HepG2 (cell line): ENCODE results near the gene PDCD11. TPM values are rescaled to one million over a fixed set of nuclear protein-coding genes. Genes with fewer than 3 reads are reported as not detected.
A peak's percentile ranks its signal among the peaks of the same experiment; 100 is the strongest.

Source experiments
- BCLAF1 ChIP-seq: fragments of 450-650 bp; IDR thresholded peaks from 2 replicates; pipeline ENCODE4 v1.6.1; 2017; ENCODE audit warnings: mild to moderate bottlenecking
- BRCA1 ChIP-seq: sonication (generic); formaldehyde crosslinking; IDR thresholded peaks from 2 replicates; pipeline ENCODE4 v1.4.0; 2020; ENCODE audit warnings: missing genetic modification reagents
- CEBPB ChIP-seq: IDR thresholded peaks from 2 replicates; pipeline ENCODE4 v1.6.1; 2011; ENCODE audit warnings: low read depth, low read length, improper control_type of control experiment, borderline replicate concordance
- HOXA9 ChIP-seq: sonication (generic); formaldehyde crosslinking; IDR thresholded peaks from 2 replicates; pipeline ENCODE4 v1.8.1; 2022; ENCODE audit warnings: missing genetic modification reagents, mild to moderate bottlenecking, moderate library complexity, borderline replicate concordance
- JUNB ChIP-seq: sonication (generic); formaldehyde crosslinking; IDR thresholded peaks from 2 replicates; pipeline ENCODE4 v1.8.0; 2022; ENCODE audit warnings: missing genetic modification reagents, mild to moderate bottlenecking, borderline replicate concordance
- KLF15 ChIP-seq: sonication (generic); formaldehyde crosslinking; IDR thresholded peaks from 2 replicates; pipeline ENCODE4 v1.8.1; 2023; ENCODE audit warnings: borderline replicate concordance, mild to moderate bottlenecking, inconsistent platforms, missing genetic modification reagents, mixed read lengths
- MAFK ChIP-seq, 2 experiments: IDR thresholded peaks in 1 of 2; conservative IDR thresholded peaks in 1 of 2; 2 replicates each; pipeline ENCODE4 v1.6.1; 2011; ENCODE audit warnings: improper control_type of control experiment in 2 of 2, low read length in 2 of 2
- MLXIP ChIP-seq: sonication (generic); formaldehyde crosslinking; IDR thresholded peaks from 2 replicates; pipeline ENCODE4 v1.9.0; 2021; ENCODE audit warnings: missing genetic modification reagents, borderline replicate concordance
- SALL1 ChIP-seq: sonication (generic); formaldehyde crosslinking; IDR thresholded peaks from 2 replicates; pipeline ENCODE4 v1.8.0; 2022; ENCODE audit warnings: mild to moderate bottlenecking, missing genetic modification reagents
- SKI ChIP-seq: fragments of 450-650 bp; IDR thresholded peaks from one replicate; pipeline ENCODE4 v1.6.1; 2018; ENCODE audit warnings: mild to moderate bottlenecking; ENCODE audit not compliant: partially characterized antibody
- ZNF609 ChIP-seq: sonication (generic); formaldehyde crosslinking; IDR thresholded peaks from 2 replicates; pipeline ENCODE4 v1.4.0; 2020; ENCODE audit warnings: mild to moderate bottlenecking, missing genetic modification reagents, borderline replicate concordance
- ZNF713 ChIP-seq: sonication (generic); formaldehyde crosslinking; IDR thresholded peaks from 2 replicates; pipeline ENCODE4 v1.4.0; 2020; ENCODE audit warnings: mild to moderate bottlenecking, missing genetic modification reagents
- ZNF749 ChIP-seq: sonication (generic); formaldehyde crosslinking; IDR thresholded peaks from 2 replicates; pipeline ENCODE4 v1.8.0; 2022; ENCODE audit warnings: mild to moderate bottlenecking, missing genetic modification reagents, moderate library complexity, borderline replicate concordance
- ZNF841 ChIP-seq: sonication (generic); formaldehyde crosslinking; IDR thresholded peaks from 2 replicates; pipeline ENCODE4 v1.8.1; 2023; ENCODE audit warnings: missing genetic modification reagents, borderline replicate concordance
- polyA plus RNA-seq, 8 experiments: library from polyadenylated mRNA; depleted of rRNA in 3 of 8; stranded (reverse) in 7 of 8; unstranded in 1 of 8; fragments of >200 nt; fragmentation: Illumina TruSeq in 4 of 8; extraction: Trizol in 4 of 8; gene quantifications; 2 replicates each; pipeline versions ENCODE4 v1.2.1 to v1.2.3, GENCODE V29; 2011 to 2016; ENCODE audit warnings: low read depth in 4 of 8, missing spikeins in 1 of 8, mixed read lengths in 1 of 8; ENCODE audit not compliant: insufficient read depth in 1 of 8
- total RNA-seq, 5 experiments: library from RNA; depleted of rRNA; stranded (reverse); fragments of >200 nt; fragmentation: Illumina TruSeq; extraction: Trizol; gene quantifications; 2 replicates each; pipeline ENCODE4 v1.2.3, GENCODE V29; 2016; ENCODE audit warnings: low read depth in 1 of 5
- TF ChIP-seq, protein P1 (sequence below): sonication (generic); formaldehyde crosslinking; IDR thresholded peaks from 2 replicates; pipeline ENCODE4 v1.5.1; 2020; ENCODE audit warnings: mild to moderate bottlenecking, missing genetic modification reagents, moderate library complexity
- TF ChIP-seq, protein P2 (sequence below): sonication (generic); formaldehyde crosslinking; IDR thresholded peaks from 2 replicates; pipeline ENCODE4 v1.8.1; 2023; ENCODE audit warnings: missing genetic modification reagents, mild to moderate bottlenecking, borderline replicate concordance

PDCD11 gene
- total and polyA plus RNA-seq, 2 of the 13 experiments (the other 11 are each of a cell fraction or from before 2014, with no cell fraction given) = 12.8 to 52.8 TPM

DNA sequence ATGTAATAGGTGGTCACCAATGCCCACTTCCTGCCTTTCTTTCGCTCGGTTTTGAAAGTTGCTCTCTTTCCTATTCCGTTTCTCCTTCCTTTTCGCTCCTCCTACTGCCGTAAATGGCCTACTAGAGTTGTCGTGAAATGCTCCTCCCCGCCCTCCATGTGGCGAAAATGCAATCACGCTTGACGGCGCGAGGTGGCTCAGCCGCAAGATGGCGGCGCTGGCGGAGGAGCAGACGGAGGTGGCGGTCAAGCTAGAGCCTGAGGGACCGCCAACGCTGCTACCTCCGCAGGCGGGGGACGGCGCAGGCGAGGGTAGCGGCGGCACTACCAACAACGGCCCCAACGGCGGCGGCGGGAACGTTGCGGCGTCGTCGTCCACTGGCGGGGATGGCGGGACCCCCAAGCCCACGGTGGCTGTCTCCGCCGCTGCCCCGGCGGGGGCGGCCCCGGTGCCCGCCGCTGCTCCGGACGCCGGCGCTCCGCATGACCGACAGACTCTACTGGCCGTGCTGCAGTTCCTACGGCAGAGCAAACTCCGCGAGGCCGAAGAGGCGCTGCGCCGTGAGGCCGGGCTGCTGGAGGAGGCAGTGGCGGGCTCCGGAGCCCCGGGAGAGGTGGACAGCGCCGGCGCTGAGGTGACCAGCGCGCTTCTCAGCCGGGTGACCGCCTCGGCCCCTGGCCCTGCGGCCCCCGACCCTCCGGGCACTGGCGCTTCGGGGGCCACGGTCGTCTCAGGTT lies 28.5 kb upstream of the PDCD11 start, which contains the start of gene TAF5 (continued):
- TF ChIP-seq KLF15 (CRISPR knock-in tag) = no peak
- TF ChIP-seq, protein P1, sequence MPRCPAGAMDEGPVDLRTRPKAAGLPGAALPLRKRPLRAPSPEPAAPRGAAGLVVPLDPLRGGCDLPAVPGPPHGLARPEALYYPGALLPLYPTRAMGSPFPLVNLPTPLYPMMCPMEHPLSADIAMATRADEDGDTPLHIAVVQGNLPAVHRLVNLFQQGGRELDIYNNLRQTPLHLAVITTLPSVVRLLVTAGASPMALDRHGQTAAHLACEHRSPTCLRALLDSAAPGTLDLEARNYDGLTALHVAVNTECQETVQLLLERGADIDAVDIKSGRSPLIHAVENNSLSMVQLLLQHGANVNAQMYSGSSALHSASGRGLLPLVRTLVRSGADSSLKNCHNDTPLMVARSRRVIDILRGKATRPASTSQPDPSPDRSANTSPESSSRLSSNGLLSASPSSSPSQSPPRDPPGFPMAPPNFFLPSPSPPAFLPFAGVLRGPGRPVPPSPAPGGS (CRISPR knock-in tag) = peak; percentile 92; the same call in 1 of the 2 replicates
- no peak for TF ChIP-seq ZNF713 (CRISPR knock-in tag)
- no peak for TF ChIP-seq BCLAF1
- TF ChIP-seq BRCA1 (CRISPR knock-in tag) = no peak
- no peak for TF ChIP-seq ZNF609 (CRISPR knock-in tag)
- no peak for TF ChIP-seq CEBPB
- peak; percentile 90 for TF ChIP-seq SALL1 (CRISPR knock-in tag)
- peak; percentile 7 for TF ChIP-seq SKI
- TF ChIP-seq ZNF841 (CRISPR knock-in tag) = no peak
- TF ChIP-seq, protein P2, sequence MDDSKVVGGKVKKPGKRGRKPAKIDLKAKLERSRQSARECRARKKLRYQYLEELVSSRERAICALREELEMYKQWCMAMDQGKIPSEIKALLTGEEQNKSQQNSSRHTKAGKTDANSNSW (CRISPR knock-in tag) = peak; percentile 57
- TF ChIP-seq HOXA9 = no peak
- TF ChIP-seq MLXIP (CRISPR knock-in tag) = no peak
- TF ChIP-seq ZNF749 = 0 out of 2 replicates have a peak, but pooled peaks have one; percentile 27
- TF ChIP-seq MAFK (conservative IDR thresholded peaks at IDR 0.05 in 1 of 2, IDR thresholded peaks at IDR 0.05 in 1 of 2; ENCODE audit: low read length in 2 of 2) = no peak
- TF ChIP-seq JUNB (CRISPR knock-in tag) = no peak; the same call in 1 of the 2 replicates
